Prostate gland (tissue), 2 donors: ENCODE results near the gene ITPR2.

ENCODE experiments used
- CTCF ChIP-seq, 4 experiments: fragments of 200-600 bp in 2 of 4; fragments of 450-650 bp in 2 of 4; sonication (generic) in 2 of 4; IDR thresholded peaks; 1 replicate in 3 of 4; 2 replicates in 1 of 4; pipeline ENCODE4 v1.5.1; 2016 to 2019; ENCODE audit warnings: antibody characterized with exemption in 4 of 4, mild to moderate bottlenecking in 2 of 4, moderate library complexity in 2 of 4
- POLR2A ChIP-seq: fragments of 450-650 bp; IDR thresholded peaks from one replicate; pipeline ENCODE4 v1.6.1; 2016; ENCODE audit warnings: antibody characterized with exemption, mild to moderate bottlenecking
- POLR2AphosphoS5 ChIP-seq: sonication (generic); formaldehyde crosslinking; IDR thresholded peaks from one replicate; pipeline ENCODE4 v1.6.1; 2017; ENCODE audit warnings: antibody characterized with exemption

GRCh38 chr12:26734510-26735248, 98.3 kb downstream of the ITPR2 start:
- TF ChIP-seq CTCF (IDR thresholded peaks at IDR 0.05) (no peak), POLR2A (no peak), POLR2AphosphoS5 (no peak)
